ENCODE measurements around the gene USP14. TPM values are rescaled to one million over a fixed set of nuclear protein-coding genes. Genes with fewer than 3 reads are reported as not detected.
"Not testable (repeated sequence)": the region's sequence is repeated elsewhere in the genome, so short reads cannot be mapped to it uniquely, and the experiment has no call there.

The USP14 gene
- 10 to 100 TPM; 18.0 to 21.5 TPM for total RNA-seq

DNA sequence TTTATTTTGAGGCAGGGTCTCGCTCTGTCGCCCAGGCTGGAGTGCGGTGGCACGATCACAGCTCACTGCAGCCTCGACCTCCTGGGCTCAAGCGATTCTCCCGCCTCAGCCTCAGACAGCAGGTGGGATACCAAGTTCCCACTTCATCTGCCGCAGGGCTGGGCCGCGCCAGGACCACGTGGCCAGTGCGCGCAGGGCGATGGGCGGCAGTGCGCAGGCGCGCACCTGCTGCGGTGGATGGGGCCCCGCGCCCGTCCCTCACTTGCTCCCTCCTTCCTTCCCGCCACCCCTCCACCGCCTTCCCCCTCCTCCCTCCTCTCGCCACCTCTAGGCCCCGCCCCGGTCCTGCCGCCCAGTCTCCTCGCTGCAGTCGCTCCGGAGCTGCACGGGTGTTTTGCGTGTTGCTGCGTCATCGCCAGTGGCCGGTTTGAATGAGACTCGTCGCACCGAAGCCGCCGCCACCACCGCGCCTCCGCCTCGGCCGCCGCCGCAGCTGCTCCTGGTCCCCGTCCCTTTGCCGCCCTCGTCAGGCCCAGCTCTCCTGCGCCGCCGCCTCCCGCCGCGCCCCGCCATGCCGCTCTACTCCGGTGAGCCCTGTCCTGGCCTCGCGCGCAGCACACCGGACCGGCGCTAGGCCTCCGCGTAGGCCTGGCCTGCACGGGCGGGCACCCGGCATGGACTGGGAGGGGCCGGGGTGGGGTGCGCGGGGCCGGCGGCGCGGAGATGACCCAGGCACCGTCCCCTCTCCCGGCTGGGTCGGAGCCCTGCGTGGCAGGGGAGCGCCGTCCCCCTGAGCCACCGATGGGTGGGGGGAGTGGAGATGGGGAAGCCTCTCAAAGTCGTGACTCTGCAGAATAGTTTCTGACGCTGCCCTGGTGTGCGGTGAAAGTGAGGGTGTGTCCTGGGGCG is at the start of gene USP14:
TSS of gene USP14 (plus strand) at position 430 of the 909 bp plus-strand sequence. CDS start at position 572, 142 bp downstream.
- no peaks in the 10 kb centered on the region for H3K27me3 ChIP-seq
- peak within 1 kb of the TSS; percentile 89 to 99 for H3K4me3 ChIP-seq
- peak; percentile 95 for DNase-seq (ENCODE audit: low spot score)
- TF ChIP-seq CTCF (IDR thresholded peaks at IDR 0.05): peak in 1 of 2 donors; percentile 21
- no peaks in the 10 kb centered on the region for H3K9me3 ChIP-seq
- H3K4me1 ChIP-seq: peaks cover 0 to 23% of the 10 kb centered on the region in 2 donors
- H3K27ac ChIP-seq: peak within 1 kb of the TSS; percentile 80 to 92
- H3K36me3 ChIP-seq: peaks cover 4% of the 10 kb centered on the region

DNA sequence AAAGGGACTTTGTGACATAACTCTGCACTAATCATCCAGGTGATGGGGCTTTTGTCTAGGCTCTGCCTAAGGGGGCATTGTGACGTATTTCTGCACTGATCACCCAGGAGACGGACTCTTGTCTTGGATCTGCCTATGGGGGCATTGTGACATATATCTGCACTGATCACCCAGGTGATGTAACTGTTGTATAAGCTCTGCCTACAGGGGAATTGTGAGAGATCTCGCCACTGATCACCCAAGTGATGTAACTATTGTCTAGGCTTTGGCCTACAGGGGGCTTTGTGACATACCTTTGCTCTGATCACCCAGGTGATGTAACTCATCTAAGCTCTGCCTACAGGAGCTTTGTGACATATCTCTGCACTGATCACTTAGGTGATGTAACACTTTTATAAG is 49.7 kb upstream of the USP14 start:
- DNase-seq (ENCODE audit: low spot score); H3K27ac ChIP-seq: not testable (repeated sequence)

DNA sequence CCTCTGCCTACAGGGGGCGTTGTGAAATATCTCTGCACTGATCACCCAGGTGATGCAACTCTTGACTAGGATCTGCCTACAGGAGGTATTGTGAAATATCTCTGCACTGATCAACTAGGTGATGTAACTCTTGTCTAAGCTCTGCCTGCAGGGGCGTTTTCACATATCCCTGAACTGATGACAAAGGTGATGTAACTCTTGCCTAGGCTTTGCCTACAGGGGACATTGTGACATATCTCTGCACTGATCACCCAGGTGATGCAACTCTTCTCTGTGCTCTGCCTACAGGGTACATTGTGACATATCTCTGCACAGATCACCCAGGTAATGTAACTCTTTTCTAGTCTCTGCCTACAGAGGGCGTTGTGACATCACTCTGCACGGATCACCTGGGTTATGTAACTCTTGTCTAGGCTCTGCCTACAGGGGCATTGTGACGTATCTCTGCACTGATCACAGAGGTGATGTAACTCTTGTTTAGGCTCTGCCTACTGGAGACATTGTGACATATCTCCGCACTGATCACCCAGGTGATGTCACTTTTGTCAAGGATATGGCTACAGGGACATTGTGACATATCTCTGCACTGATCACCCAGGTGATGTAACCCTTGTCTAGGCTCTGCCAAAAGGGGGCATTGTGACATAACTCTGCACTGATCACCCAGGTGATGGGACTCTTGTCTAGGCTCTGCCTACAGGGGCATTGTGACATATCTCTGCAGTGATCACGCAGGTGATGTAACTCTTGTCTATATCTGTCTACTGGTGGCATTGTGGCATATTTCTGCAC is 49.0 kb upstream of the USP14 start:
- DNase-seq (ENCODE audit: low spot score): peak; percentile 68
- not testable (repeated sequence) for H3K27ac ChIP-seq, H3K4me1 ChIP-seq, H3K9me3 ChIP-seq, H3K4me3 ChIP-seq, H3K27me3 ChIP-seq, H3K36me3 ChIP-seq

More for the DNA sequence above, 49.7 kb upstream of the USP14 start:
- not testable (repeated sequence) for H3K27me3 ChIP-seq, H3K9me3 ChIP-seq, H3K36me3 ChIP-seq, H3K4me1 ChIP-seq, H3K4me3 ChIP-seq

- H3K4me3 ChIP-seq, H3K27me3 ChIP-seq, H3K9me3 ChIP-seq, H3K36me3 ChIP-seq, H3K4me1 ChIP-seq, H3K27ac ChIP-seq: not testable (repeated sequence)
- peak; percentile 63 for DNase-seq (ENCODE audit: low spot score)
Observed at GRCh38 chr18:109922-110261, 48.5 kb upstream of the USP14 start.

DNA sequence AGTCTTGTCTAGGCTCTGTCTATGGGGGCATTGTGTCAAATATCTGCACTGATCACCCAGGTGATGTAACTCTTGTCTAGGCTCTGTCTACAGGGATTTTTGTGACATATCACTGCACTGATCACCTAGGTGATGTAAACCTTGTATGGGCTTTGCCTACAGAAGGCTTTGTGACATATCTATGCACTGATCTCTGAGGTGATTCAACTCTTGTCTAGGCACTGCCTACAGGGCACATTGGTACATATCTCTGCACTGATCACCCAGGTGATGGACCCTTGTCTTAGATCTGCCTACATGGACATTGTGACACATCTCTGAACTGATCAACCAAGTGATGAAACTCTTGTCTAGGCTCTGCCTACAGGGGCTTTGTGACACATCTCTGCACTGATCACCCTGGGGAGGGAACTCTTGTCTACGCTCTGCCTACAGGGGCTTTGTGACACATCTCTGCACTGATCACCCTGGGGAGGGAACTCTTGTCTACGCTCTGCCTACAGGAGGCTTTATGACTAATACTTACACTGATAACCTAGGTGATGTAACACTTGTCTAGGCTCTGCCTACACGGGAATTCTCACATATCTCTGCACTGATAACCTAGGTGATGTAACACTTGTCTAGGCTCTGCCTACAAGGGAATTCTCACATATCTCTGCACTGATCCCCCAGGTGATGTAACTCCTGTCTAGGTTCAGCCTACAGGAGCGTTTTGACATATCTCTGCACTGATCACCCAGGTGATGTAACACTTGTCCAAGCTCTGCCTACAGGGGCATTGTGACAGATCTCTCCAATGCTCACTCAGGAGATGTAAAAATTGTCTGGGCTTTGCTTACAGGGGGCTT is 47.8 kb upstream of the USP14 start:
- not testable (repeated sequence) for H3K36me3 ChIP-seq, H3K4me1 ChIP-seq, H3K27me3 ChIP-seq, H3K4me3 ChIP-seq, H3K9me3 ChIP-seq, H3K27ac ChIP-seq
- peak; percentile 64 for DNase-seq (ENCODE audit: low spot score)

DNA sequence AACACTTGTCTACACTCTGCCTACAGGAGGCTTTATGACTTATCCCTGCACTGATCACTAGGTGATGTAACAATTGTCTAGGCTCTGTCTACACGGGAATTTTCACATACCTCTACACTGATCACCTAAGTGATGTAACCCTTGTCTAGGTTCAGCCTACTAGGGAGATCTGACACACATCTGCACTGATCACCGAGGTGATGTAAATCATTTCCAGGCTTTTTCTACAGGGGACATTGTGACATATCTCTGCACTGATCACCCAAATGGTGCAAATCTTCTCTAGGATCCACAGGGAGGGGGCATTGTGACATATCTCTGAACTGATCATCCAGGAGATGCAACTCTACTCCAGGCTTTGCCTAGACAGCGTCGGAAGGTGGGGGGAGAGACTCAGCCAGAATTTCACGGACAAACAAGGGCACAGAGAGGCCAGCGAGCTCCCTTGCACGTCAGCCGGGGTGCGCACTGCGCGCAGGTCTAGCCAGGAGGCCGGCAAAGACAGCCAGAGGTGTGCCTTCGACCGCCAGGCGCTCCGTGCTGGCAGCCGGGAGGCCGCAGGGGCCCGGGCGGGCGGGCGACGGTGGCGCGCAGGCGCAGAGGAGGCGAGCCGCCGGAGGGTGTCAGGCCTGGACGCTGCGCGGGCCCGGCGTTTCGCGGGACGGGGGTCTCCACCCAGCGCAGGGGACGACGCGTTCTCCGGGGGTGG is 46.9 kb upstream of the USP14 start:
- Histone ChIP-seq H3K27ac (peak overlapping the region in 1 of 2 donors; percentile 63), H3K36me3 (no peaks in the 10 kb centered on the region), H3K4me3 (peak overlapping the region; percentile 25 to 52), H3K4me1 (peaks cover 0 to 3% of the 10 kb centered on the region in 2 donors), H3K27me3 (no peaks in the 10 kb centered on the region), H3K9me3 (no peaks in the 10 kb centered on the region)
- TF ChIP-seq CTCF (IDR thresholded peaks at IDR 0.05): peak in 1 of 2 donors; percentile 19
- DNase-seq (ENCODE audit: low spot score): no peak

DNA sequence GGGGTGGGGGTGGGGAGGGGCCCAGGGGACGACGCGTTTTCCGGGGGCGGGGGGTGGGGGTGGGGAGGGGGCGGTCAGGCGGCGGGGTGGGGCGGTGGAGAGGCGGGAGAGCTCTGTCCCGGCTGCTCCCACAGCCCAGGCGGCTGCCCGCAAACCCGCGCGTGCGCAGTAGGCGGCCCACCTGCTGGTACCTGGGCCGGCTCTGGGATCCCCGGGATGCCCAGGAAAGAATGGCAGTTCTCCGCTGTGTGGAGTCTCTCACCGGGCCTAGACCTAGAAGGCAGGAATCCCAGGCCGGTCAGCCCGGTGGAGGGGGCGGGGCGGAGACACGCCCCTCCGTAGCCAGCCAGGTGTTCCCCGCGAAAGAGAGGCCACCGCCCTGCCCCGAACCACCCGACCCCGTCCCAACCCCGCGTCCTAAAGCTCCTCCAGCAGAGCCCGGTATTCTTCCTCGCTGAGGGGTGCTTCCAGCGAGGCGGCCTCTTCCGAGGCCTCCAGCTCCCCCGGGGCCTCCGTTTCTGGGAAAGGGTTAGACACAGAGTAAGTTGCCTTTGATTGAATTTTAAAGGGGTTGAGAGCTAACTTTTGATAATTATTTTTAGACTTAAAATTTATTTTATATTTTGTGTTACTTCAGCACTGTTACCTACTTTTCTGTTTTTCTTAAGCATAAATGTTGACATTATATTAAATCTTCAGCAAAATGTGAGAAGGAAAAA is 46.2 kb upstream of the USP14 start:
- not testable (repeated sequence) for H3K27me3 ChIP-seq, H3K36me3 ChIP-seq, H3K9me3 ChIP-seq, H3K4me1 ChIP-seq
- peak; percentile 65 for DNase-seq (ENCODE audit: low spot score)
- H3K4me3 ChIP-seq: peak overlapping the region; percentile 25 to 52
- peak overlapping the region in 1 of 2 donors; percentile 63 for H3K27ac ChIP-seq

GRCh38 chr18:120539-121260 is 37.7 kb upstream of the USP14 start:
- H3K27ac ChIP-seq; DNase-seq (ENCODE audit: low spot score); H3K36me3 ChIP-seq; H3K9me3 ChIP-seq; H3K4me1 ChIP-seq; H3K27me3 ChIP-seq; H3K4me3 ChIP-seq: not testable (repeated sequence)
